AG08396 (cell line): ENCODE data around the gene NEK1.
A peak's percentile ranks its signal among the peaks of the same experiment; 100 is the strongest.
"Not testable (repeated sequence)": the region's sequence is repeated elsewhere in the genome, so short reads cannot be mapped to it uniquely, and the experiment has no call there.

Source experiments
- DNase-seq: peaks from one replicate; pipeline ENCODE4 v3.0.0; 2012; ENCODE audit warnings: low spot score, mixed read lengths

NEK1 gene

GRCh38 chr4:169603312-169603711 is 9.1 kb downstream of the NEK1 start:
- no peak for DNase-seq

- DNase-seq = no peak
Measured at GRCh38 chr4:169601016-169601771, 11.2 kb downstream of the NEK1 start.

GRCh38 chr4:169594560-169595195 is 17.7 kb downstream of the NEK1 start:
- no peak for DNase-seq

DNA sequence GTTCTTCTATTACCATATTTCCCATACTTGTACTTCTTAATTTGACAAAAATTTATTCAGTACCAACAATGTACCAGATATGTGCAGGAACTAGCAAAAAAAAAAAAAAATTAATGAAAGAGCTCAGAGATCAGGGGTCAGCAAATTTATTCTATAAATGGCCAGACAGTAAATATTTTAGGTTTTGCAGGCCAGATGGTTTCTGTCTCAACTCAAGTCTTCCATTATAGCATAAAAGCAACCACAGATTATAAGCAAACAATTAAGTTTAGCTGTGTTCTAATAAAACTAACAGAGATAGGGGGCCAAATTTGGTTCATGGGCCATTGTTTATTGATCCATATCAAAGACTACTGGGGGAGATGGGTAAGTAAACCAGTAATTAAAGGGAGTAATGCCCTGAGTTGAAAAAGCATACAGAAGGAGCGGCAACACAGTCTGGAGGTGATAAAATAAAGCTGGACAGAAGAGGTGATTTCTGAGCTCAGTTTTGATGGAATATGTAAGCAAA is 19.3 kb downstream of the NEK1 start:
- no peak for DNase-seq

- DNase-seq = peak; percentile 38
Measured at GRCh38 chr4:169583563-169583962, 28.8 kb downstream of the NEK1 start.

DNA sequence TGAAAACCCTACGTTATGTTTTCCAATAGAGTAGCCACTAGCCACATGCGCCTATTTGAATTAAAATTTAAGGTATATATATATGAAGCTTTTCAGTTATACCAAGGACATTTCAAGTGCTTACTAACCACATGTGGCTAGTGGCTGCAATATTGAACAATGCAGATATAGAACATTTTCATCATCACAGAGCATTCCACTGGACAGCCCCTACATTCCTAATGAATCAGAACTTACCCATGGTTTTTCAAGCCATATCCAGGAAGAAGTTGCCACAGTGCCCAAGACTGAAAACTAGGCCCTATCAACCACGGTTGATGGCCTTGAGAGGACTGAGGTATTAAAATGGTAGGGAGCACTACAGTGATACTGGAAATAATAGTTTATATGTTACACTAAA is 29.7 kb downstream of the NEK1 start:
- DNase-seq = peak; percentile 36

DNA sequence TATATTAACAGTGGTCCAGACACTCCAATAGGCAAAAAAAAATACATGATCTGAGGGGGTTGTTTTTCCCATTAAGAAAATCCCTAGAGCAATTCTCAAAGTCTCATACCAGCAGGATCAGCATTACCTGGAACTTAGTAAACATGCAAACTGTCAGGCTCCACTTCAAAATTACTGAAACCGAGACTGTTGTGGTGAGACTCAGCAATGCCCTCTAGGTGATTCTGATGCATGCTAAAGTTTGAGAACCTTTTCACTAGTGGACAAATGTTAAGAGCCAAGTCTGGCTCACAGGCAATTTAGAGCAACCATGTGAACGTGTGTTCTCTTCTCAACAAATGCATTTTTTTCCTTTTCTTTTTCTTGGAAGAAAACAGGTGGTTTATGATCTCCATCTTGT is 30.2 kb downstream of the NEK1 start:
- no peak for DNase-seq

GRCh38 chr4:169573889-169574288 is 38.5 kb downstream of the NEK1 start:
- DNase-seq = no peak

GRCh38 chr4:169571435-169571834 is 40.9 kb downstream of the NEK1 start:
- DNase-seq = no peak

- DNase-seq = not testable (repeated sequence)
Measured at GRCh38 chr4:169571012-169571411, 41.4 kb downstream of the NEK1 start.

GRCh38 chr4:169570266-169570665 is 42.1 kb downstream of the NEK1 start:
- DNase-seq = not testable (repeated sequence)

DNA sequence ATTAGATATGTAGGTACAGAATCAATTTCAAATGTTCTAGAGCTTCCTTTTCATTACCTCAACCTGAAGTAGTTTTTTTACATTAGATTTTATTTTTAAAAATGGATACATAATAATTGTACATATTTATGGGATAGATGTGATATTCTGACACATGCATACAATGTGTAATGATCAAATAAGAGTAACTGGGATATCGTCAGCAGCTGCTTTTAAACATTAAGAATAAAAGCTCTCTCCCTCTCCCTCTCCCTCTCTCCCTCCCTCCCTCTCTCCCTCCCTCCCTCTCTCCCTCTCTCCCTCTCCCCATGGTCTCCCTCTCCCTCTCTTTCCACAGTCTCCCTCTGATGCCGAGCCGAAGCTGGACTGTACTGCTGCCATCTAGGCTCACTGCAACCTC is 43.2 kb downstream of the NEK1 start:
- not testable (repeated sequence) for DNase-seq

DNA sequence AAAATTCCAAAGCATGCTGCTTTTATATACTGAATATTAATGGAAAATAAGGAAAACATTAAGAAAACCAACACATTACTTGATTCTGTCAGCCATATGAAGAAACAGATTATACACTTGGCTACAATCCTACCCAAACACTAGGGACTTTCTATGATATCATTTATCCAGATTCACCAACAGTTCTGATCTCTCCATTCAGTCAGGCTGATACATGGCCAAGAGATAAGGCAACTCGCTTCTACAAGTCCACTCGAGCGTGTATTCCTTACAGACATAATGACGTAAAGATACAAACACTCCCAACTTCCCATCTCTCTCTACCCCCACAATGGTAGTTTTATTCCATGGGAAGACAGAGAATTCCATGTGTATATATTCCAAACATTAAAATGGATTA is 44.5 kb downstream of the NEK1 start:
- DNase-seq = peak; percentile 12

DNA sequence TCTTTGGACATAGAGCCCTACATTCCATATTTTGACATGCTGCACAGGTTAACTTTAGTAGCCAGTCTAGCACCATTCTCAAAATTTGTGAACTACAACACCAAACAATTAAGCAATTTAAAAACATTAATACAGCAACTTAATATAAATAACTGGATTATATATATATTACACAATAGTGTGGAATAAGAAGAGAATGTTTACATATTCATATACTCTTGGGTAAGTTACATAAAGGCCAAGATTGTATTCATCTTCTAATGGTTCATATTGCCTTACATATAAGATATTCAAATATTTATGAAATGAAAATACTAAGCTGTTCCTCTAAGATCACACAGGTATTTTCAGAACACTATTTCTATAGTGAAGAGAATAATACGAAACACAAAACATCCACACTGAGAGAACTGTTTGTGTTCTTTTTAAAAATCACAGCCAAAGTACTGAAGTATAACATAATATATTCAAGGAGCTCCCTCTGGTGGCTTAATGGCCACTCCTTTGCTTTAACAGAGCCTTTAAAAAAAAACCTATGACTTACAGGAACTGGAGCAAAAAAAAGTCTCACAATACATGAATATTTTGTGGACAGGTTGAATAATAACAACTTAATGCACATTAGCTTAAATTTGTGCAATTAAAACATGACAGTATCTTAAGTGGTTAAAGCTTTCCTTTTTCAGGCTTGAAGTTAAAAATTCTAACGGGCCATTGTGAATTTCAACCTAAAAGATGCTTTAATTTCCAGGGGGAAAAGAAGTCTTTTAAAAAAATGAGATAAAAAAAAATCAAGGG is 46.2 kb downstream of the NEK1 start:
- DNase-seq = peak; percentile 53

DNA sequence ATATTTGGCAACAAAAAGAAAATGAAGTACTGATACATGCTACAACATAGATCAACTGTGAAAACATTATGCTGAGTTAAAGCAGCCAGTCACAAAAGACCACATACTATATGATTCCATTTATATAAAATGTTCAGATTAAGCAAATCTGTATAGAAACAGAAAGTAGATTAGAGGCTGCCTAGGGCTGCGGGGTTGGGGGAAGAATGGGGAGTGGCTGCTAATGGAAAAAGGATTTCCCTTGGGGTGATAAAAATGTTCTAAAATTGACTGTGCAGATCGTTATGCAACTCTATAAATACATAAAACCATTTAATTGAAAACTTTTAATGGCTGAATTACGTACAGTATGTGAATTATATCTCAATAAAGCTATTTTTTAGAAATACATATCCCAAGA is 46.8 kb downstream of the NEK1 start:
- DNase-seq = no peak

GRCh38 chr4:169557061-169557636 is 55.2 kb downstream of the NEK1 start:
- DNase-seq = no peak

DNA sequence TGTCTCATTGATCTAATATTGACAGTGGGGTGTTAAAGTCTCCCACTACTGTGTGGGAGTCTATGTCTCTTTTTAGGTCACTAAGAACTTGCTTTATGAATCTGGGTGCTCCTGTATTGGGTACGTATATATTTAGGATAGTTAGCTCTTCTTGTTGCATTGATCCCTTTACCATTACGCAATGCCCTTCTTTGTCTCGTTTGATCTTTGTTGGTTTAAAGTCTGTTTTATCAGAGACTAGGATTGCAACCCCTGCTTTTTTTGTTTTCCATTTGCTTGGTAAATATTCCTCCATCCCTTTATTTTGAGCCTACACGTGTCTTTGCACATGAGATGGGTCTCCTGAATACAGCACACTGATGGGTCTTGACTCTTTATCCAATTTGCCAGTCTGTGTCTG is 65.8 kb downstream of the NEK1 start:
- DNase-seq = not testable (repeated sequence)

GRCh38 chr4:169540774-169541173 is 71.6 kb downstream of the NEK1 start:
- DNase-seq = peak; percentile 9

GRCh38 chr4:169530048-169530447 is 82.3 kb downstream of the NEK1 start:
- DNase-seq = no peak

- DNase-seq = no peak
Measured at GRCh38 chr4:169523796-169524195, 88.6 kb downstream of the NEK1 start.

DNA sequence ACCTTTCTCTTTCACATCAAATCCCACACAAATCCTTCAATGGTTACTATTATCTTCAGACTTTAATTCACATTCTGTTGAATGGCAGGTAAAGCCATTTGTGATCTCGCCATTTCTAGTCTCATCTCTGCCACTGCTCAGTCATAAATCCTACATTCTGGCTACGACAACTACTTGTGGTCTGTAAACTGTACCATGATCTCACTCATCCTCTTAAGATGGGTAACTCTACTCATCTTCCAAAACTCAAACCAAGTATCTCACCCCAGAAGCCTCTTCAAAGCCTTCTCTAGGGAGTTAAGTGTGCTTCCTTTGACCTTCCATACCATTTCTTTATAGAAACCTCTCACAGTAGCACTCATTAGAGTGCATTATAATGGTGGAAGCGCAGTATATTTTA is 101.8 kb downstream of the NEK1 start:
- DNase-seq = no peak

DNA sequence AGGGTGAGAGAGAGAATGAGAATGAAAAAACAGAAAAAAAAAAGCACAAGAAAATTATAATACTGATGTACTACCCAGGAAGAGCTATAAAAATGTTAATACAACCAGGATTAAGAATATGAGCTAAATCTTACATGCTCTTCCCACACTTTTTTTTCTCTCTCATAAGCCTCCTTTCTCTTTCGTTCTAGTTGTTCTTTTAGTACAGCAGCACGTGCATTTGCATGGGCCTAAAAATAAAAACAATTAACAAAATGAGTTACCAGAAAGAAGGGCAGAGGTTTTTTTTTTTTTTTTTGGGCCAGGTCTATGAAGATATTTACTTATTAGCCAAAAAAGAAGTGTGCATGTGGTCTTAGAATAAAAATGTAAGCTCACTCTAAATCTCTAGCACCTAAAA is 105.5 kb downstream of the NEK1 start:
- DNase-seq = no peak
